Activated naive CD8-positive, alpha-beta T cell treated with anti-CD3 and anti-CD28 coated beads, Interleukin-2, amount 10 ng/mL, durations not matched to agents 7 days and 5 days (primary cell): ENCODE results near the gene ABHD15. TPM values are rescaled to one million over a fixed set of nuclear protein-coding genes. Genes with fewer than 3 reads are reported as not detected.

Experiments
- ATAC-seq: fragments of 150-1000 bp; cut with Tn5 transposase; one replicate; pipeline ENCODE4 v1.10.0; 2021; ENCODE audit warnings: low read depth, moderate library complexity
- POLR2A ChIA-PET: fragments of 350-600 bp; sonication (Branson Sonifier 250); formaldehyde crosslinking; loops from one replicate; lab custom pipeline; 2021; ENCODE audit warnings: antibody characterized with exemption; lab: Charles Lee
- DNase-seq: peaks from one replicate; pipeline ENCODE4 v3.0.0; 2021
- H3K27ac Mint-ChIP-seq: one replicate; pipeline ENCODE4 v1.8.0; 2022; ENCODE audit warnings: mild to moderate bottlenecking, mixed read lengths
- H3K27me3 Mint-ChIP-seq: one replicate; pipeline ENCODE4 v1.8.0; 2022; ENCODE audit warnings: mild to moderate bottlenecking, moderate library complexity, mixed read lengths
- H3K36me3 Mint-ChIP-seq: one replicate; pipeline ENCODE4 v1.8.0; 2021; ENCODE audit warnings: mild to moderate bottlenecking, mixed read lengths
- H3K4me1 Mint-ChIP-seq: one replicate; pipeline ENCODE4 v1.8.0; 2021; ENCODE audit warnings: mixed read lengths
- H3K4me3 Mint-ChIP-seq: one replicate; pipeline ENCODE4 v1.8.0; 2022; ENCODE audit warnings: mild to moderate bottlenecking, moderate library complexity, mixed read lengths
- H3K9me3 Mint-ChIP-seq: one replicate; pipeline ENCODE4 v1.8.0; 2021; ENCODE audit warnings: mixed read lengths
- total RNA-seq, 2 experiments: library from RNA; stranded (reverse); gene quantifications; one replicate each; pipeline ENCODE4 v1.2.3, GENCODE V29; 2021

The ABHD15 gene
- total RNA-seq, 2 experiments from 2014 or later, result 20.0 to 20.4 TPM

DNA sequence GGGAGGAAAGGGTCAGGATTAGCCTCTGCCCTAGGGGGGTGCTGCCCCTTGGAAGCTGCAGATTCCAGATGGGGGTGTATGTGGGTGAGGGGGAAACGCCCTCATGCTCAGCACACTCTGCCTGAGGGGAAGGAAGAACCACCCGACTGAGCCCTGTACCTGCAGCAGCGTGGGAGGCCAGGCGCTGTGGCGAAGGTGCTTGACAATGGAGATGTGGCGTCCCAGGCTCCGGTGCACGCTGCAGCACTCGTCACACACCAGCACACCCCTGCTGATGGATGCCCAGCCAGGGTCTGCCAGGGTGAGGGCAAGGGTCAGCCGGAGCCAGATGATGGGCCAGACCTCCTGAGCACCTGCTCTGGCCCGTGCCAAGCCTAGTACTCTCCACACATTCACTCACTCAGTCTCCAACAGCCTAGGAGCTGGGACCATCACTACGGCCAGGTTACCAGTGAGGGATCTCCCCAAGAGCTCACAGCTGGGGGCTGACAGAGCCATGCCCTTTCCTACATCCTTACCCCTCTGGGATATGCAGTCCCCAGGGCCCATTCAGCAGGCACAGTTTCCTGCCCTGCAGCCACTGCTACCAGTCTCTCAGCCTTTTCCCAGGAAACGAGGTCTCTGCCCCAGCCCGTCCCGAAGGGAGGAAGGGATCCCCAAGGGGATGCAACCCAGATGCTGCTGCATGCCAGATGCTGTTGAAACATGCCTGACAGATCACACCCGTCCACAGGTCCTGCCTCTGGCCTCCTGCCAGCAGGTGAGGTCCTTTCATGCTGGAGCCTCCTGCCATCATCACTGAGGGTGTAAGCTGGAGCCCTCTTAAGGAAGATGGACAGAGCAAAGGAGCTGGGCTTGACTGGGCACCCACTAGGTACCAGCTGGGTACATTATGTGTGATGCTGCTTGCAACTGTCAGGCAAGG is 16.7 kb upstream of the ABHD15 start:
- no peak for DNase-seq
- H3K9me3 Mint-ChIP-seq, result no peaks in the 10 kb centered on the region
- peak overlapping the region; percentile 64 for H3K27ac Mint-ChIP-seq
- H3K36me3 Mint-ChIP-seq, result peaks cover 8% of the 10 kb centered on the region
- H3K27me3 Mint-ChIP-seq, result no peaks in the 10 kb centered on the region
- no peak for ATAC-seq
- H3K4me3 Mint-ChIP-seq, result no peak overlapping the region
- POLR2A ChIA-PET, result interaction anchor here (1.1 kb wide), 1 partner anchor 35 kb away, joined by 3 read pairs; no protein-coding TSS in a partner anchor
- H3K4me1 Mint-ChIP-seq, result peaks cover 40% of the 10 kb centered on the region

DNA sequence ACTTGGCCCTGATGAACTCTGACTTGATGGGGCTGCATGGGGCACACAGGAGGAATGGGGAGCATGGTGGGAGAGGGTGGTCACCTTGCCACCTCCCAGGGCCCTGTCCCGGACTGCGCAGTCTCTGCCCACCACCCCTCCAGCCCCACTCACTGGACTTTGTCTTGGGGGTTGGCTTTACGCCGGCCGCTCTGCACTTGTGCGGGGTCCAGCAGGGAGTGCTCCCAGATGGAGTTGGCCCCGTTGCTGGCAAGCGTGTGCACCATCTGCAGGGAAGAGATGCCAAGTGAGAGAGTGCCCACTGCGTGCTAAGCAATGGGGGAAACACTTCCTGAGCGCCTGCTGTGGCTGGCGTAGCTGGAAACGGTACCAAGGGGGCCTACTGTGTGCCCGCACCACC is 15.9 kb upstream of the ABHD15 start:
- H3K36me3 Mint-ChIP-seq, result peaks cover 8% of the 10 kb centered on the region
- POLR2A ChIA-PET, result interaction anchor here (1.0 kb wide), 1 partner anchor 15 kb away, joined by 3 read pairs; the partner anchor contains the start of gene TP53I13
- DNase-seq, result no peak
- peak overlapping the region; percentile 12 for H3K27ac Mint-ChIP-seq
- H3K4me1 Mint-ChIP-seq, result peaks cover 34% of the 10 kb centered on the region
- no peaks in the 10 kb centered on the region for H3K27me3 Mint-ChIP-seq
- ATAC-seq, result no peak
- no peaks in the 10 kb centered on the region for H3K9me3 Mint-ChIP-seq
- no peak overlapping the region for H3K4me3 Mint-ChIP-seq

DNA sequence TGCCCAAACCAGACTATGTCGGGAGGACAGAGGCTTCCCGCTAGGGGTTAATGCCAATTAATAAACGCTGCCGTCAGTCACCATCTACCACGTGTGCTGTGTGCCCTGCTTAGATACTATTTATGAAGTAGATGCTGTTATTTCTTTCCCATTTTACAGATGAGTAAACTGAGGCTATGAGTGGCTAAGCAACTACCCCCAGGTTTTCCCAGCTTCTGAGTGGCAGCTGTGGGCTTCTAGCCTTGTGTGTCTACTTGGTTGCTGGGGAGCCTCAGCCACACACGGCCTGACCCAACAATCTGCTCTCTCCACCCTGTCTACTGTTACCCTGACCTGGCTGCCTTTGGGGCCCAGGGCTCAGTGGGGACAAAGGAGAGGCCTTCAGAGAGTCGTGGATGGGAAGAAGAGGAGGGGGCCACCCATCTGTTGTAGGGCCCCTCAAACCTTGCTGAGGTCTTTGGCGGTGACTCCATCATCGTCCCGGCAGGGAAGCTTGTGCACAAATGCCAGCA is 15.5 kb upstream of the ABHD15 start:
- DNase-seq, result no peak
- ATAC-seq, result no peak
- POLR2A ChIA-PET, result interaction anchor here (1.0 to 1.9 kb wide), 4 partner anchors 13 to 35 kb away, joined by 3 to 7 read pairs (median 6); partner anchors contain the start of gene TP53I13
- no peaks in the 10 kb centered on the region for H3K9me3 Mint-ChIP-seq
- peaks cover 30% of the 10 kb centered on the region for H3K4me1 Mint-ChIP-seq
- no peak overlapping the region for H3K27ac Mint-ChIP-seq
- H3K27me3 Mint-ChIP-seq, result no peaks in the 10 kb centered on the region
- peaks cover 8% of the 10 kb centered on the region for H3K36me3 Mint-ChIP-seq
- no peak overlapping the region for H3K4me3 Mint-ChIP-seq

DNA sequence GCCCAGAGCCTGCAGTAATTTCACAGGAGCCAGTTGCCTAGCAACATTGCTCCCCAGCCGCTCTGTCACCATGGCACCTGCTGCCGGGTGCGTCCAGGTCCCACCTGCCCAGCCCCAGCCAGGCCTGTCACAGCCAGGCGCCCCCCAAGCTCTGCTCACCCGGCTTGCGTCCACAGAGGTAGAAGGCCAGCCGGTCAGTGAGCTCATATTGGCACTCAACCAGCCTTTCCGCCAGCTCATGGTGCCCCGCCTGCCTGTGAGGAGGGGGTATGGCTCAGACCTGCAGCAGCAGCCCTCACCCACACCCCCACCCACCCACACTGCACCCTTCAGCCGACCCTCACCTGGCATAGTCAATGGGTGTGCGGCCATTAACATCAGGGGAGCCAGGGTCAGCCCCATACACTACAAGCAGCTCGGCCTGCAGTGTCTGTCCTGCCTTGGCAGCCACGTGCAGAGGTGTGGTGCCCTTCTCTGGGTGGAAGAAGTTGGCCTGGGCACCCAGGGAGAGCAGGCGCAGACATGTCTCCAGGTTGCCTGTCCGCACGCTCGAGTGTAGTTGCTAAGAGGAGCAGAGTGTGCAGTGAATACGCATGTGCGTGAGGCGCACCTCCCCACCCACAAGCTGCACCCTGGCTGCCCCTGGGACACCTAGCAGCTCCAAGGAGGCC is 14.9 kb upstream of the ABHD15 start:
- Mint-ChIP-seq H3K27me3 (no peaks in the 10 kb centered on the region), H3K36me3 (peaks cover 8% of the 10 kb centered on the region), H3K9me3 (no peaks in the 10 kb centered on the region), H3K4me1 (peaks cover 25% of the 10 kb centered on the region), H3K4me3 (no peak overlapping the region), H3K27ac (no peak overlapping the region)
- ATAC-seq (no peak), DNase-seq (no peak)
- POLR2A ChIA-PET, result interaction anchor here (1.0 to 1.9 kb wide), 6 partner anchors 9 to 36 kb away, joined by 3 to 7 read pairs (median 6); partner anchors contain the start of genes ABHD15 and TP53I13

DNA sequence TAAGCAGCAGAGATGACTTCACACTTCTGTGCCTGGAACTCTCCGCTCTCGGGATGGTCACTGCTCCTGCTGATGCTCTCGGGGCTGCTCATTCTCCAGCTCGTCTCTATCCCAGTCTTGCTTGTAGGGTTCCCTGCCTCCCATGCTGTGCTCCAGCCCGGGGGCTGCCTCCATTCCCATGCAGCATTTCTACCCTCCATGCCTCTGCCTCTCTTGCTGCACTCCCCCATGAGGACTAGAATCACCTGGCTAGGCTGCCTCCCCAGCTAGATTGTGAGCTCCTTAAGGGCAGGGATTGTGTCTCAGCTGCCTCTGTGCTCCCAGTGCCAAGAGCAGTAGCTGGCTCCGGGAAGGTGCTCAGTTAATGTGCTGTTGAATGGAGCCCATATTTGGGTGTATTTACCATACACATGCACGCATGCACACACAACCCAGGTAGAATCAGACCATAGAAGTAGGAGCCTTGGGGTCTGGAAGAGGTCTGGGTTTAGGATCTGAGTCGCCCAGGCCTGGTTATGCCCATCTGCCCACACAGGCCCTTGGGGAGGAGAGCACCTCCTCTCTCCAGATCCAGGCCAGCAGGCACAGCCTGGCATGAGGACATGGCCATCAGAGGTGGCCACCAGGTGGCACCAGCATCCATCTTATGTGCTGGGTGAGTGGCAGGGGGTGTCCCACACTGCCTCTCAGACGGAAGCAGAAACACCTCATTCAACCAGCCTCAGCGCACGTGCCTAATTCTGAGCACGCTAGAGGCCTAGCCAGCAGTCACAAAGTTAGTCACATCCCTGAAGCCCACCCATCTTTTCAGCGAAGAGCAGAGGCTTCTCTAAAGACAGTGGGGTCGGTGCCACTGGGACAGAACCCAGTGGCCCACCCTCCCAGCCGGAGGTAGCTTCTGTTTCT is 13.3 kb upstream of the ABHD15 start:
- ATAC-seq, result peak; percentile 93
- H3K27me3 Mint-ChIP-seq, result no peaks in the 10 kb centered on the region
- POLR2A ChIA-PET, result interaction anchor here (1.6 to 1.9 kb wide), 5 partner anchors 10 to 37 kb away, joined by 4 to 7 read pairs (median 6); partner anchors contain the start of gene ABHD15
- H3K4me1 Mint-ChIP-seq, result peaks cover 13% of the 10 kb centered on the region
- peak overlapping the region; percentile 79 for H3K27ac Mint-ChIP-seq
- DNase-seq, result peak; percentile 89
- H3K36me3 Mint-ChIP-seq, result peaks cover 10% of the 10 kb centered on the region
- H3K4me3 Mint-ChIP-seq, result no peak overlapping the region
- H3K9me3 Mint-ChIP-seq, result no peaks in the 10 kb centered on the region

DNA sequence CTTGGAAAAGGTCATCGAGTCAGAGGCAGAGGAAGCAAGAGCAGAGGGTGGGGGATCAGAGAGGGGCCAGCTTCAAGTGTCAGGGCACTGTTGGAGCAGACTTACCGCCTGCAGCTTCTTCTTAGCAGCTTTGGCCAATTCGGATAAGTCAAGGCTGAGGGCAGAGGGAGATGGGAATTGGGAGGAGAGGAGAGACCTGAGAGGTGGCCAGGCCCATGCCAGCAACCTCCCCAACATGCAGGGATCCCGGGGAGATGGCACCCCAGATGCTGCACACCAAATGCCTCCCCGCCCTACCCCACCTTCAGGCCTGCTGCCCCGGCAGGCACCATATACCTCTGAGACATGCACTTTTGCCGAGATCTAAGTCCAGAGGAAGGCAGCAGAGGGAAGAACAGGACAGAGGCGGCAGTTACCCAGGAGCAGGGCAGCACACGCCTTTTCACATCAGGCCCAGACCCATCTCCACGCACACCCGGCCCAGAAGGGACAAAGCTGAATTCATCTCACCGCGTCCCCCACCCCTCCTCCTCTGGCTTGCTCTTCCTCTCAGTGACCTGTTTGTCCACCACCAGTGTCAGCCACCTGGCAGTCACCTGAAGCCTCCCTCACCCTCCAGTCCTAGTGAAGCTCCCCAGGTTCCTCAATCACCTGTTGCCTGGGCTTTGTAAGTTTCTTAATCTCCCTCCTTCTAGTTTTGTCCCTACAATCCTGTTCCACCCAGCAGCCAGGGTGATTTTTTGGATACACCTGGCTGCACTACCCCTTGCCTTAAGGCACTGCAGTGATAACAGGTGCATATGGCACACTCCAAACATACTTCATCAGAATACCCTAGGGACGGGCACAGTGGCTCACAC is 12.0 kb upstream of the ABHD15 start:
- Mint-ChIP-seq H3K4me3 (no peak overlapping the region), H3K9me3 (no peaks in the 10 kb centered on the region), H3K27me3 (no peaks in the 10 kb centered on the region), H3K4me1 (peaks cover 6% of the 10 kb centered on the region), H3K27ac (peak overlapping the region; percentile 5), H3K36me3 (peaks cover 12% of the 10 kb centered on the region)
- POLR2A ChIA-PET, result interaction anchor here (1.9 kb wide), 1 partner anchor 38 kb away, joined by 5 read pairs; no protein-coding TSS in a partner anchor
- no peak for DNase-seq
- no peak for ATAC-seq

DNA sequence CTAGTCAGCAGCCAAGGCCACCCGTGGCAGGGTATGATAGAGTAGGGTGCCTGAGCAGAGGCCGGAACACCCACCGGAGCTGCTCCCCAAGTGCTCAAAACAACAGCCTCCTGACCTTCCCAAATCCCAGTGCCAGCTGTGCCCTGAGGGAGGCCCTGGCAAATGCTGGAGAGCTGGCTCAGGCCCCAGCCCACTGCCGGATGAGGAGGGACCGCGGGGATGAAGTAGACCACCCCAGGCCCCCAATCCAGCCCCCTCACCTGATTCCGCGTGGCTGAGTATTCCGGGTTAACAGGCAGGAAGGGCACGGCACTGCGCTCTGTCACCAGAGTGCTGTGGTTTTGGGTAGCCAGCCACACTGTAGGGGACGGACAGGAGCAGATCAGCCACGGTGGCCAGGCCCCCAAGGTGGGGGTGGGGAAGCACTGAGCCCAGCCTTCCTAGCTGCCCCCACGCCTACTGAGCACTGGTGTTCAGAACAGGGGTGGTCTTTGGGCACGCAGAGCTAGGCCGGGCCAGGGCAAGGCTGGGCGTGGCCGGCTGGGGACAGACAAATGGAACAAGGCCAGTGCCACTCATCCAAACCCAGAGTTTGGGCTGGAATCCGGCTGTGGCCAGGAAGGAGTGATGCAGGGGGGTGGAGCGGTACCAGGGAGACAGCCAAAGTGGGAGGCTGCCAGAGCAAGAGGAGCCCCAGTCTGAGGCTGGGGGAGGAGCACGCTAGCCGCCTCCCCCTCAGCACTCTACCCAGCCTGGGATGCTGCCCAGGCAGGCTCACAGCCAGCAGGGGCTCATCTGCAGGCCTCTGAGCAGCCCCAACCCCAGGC is 10.8 kb upstream of the ABHD15 start:
- peaks cover 11% of the 10 kb centered on the region for H3K36me3 Mint-ChIP-seq
- POLR2A ChIA-PET, result interaction anchor here (0.6 to 1.9 kb wide), 2 partner anchors 36 to 39 kb away, joined by 3 to 5 read pairs; no protein-coding TSS in a partner anchor
- no peak overlapping the region for H3K27ac Mint-ChIP-seq
- no peak for DNase-seq
- H3K4me3 Mint-ChIP-seq, result no peak overlapping the region
- ATAC-seq, result no peak
- no peaks in the 10 kb centered on the region for H3K9me3 Mint-ChIP-seq
- H3K27me3 Mint-ChIP-seq, result no peaks in the 10 kb centered on the region
- H3K4me1 Mint-ChIP-seq, result peaks cover 5% of the 10 kb centered on the region

DNA sequence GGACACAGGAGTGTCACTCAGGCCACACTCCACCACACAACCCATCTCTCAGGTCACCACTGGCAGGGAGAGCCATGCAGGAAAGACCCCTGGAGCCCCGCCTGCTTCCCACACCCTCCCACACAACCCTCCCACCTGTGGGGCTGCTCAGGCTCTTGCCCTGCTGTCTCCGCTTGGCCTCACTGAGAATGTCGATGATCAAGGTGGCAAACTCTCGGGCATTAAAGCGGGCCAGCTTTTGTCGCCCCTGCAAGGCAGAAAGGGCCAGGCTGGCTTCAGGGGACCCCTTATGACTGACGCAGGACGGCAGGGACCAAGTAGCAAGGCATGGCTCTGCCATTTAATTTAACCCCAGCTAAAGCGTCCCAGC is 10.1 kb upstream of the ABHD15 start:
- DNase-seq, result no peak
- Mint-ChIP-seq H3K4me1 (peaks cover 5% of the 10 kb centered on the region), H3K27me3 (no peaks in the 10 kb centered on the region), H3K4me3 (no peak overlapping the region), H3K36me3 (peaks cover 8% of the 10 kb centered on the region), H3K27ac (no peak overlapping the region), H3K9me3 (no peaks in the 10 kb centered on the region)
- no peak for ATAC-seq
- POLR2A ChIA-PET, result interaction anchor here (0.6 to 1.6 kb wide), 4 partner anchors 10 to 37 kb away, joined by 3 to 4 read pairs (median 4); partner anchors contain the start of gene ABHD15

DNA sequence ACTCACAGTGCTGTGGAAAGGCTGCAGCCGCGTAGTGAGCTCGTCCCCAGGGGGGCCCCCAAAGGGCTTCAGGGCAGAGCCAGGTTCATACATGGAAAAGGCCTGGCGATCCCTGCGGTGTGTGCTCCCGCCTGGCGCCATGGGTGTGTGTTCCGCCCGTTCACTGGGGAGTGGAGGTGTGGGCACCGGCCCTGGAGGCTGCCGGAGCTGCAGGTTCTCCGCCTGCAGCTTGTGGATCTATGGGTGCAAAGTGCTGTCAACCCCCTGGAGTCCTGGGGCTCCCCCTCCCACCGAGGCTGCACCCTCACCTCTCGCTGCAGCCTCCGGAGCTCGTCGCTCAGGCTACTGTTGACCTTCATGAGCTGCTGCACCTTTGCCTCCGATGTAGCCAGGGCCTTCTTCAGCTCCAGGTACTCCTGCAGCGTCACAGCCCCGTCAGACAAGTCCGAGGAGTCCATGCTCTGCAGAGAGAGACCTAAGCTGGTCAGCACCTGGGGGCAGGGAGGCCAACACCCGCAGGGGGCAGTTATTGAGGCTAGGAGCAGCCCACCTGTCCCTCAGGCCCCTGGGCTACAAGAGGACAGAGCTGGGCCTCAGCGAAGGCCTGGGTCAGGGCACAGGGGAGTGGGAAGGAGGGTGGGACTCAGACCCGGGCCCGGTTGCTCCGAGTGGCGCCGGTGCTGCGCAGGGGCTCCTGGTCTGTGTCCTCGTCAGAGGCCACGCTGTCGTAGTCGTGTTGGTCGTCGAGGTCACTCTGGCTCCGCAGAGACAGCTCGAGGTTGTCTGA is 9.6 kb upstream of the ABHD15 start:
- DNase-seq (no peak), ATAC-seq (no peak)
- H3K27ac Mint-ChIP-seq, result no peak overlapping the region
- POLR2A ChIA-PET, result interaction anchor here (0.5 to 1.6 kb wide), 7 partner anchors 9 to 38 kb away, joined by 3 to 4 read pairs (median 3); partner anchors contain the start of genes ABHD15 and ANKRD13B
- H3K4me1 Mint-ChIP-seq, result peaks cover 5% of the 10 kb centered on the region
- H3K27me3 Mint-ChIP-seq, result no peaks in the 10 kb centered on the region
- no peak overlapping the region for H3K4me3 Mint-ChIP-seq
- no peaks in the 10 kb centered on the region for H3K9me3 Mint-ChIP-seq
- peaks cover 8% of the 10 kb centered on the region for H3K36me3 Mint-ChIP-seq

DNA sequence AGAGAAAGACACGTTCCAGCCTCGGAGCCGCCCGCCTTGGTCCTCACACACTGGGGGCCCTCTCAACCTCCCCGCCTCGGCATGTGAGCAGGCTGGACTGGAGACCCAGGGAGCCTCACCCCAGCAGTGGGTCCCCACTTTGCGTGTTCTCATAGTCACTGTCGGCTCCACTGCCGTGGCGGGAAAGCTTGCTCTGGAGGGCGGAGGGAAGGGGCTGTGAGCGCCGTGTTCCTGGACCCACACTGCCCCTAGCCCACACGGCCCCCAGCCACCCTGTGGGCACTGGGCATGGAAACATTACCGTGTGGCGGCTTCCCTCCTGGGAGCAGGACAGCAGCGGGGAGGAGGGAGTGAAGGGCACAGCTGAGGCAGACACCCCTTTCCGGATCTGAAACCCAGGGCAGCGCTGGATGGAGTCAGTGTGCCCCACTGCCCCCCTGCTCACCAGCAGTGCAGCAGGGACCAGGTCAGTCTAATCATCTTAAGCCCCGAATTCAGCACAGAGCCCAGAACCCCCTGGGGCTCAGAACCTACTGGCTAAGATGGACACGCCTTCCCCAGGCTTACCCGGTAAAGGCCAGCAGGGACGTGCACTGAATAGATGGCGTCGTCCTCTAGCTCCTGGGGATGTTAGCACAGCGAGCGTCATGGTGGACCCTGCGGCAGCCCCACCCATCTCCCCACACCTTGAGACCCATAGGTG is 8.8 kb upstream of the ABHD15 start:
- ATAC-seq (no peak), DNase-seq (no peak)
- no peak overlapping the region for H3K27ac Mint-ChIP-seq
- H3K4me1 Mint-ChIP-seq, result peaks cover 7% of the 10 kb centered on the region
- no peaks in the 10 kb centered on the region for H3K9me3 Mint-ChIP-seq
- no peak overlapping the region for H3K4me3 Mint-ChIP-seq
- POLR2A ChIA-PET, result interaction anchor here (0.5 to 1.6 kb wide), 5 partner anchors 9 to 38 kb away, joined by 3 to 4 read pairs (median 3); partner anchors contain the start of genes ABHD15 and ANKRD13B
- H3K27me3 Mint-ChIP-seq, result no peaks in the 10 kb centered on the region
- peaks cover 10% of the 10 kb centered on the region for H3K36me3 Mint-ChIP-seq
